Karpas-422 (cell line): ENCODE data around the gene TMIGD2. TPM values are rescaled to one million over a fixed set of nuclear protein-coding genes. Genes with fewer than 3 reads are reported as not detected.

Source experiments
- DNase-seq: peaks from one replicate; pipeline ENCODE4 v3.0.0-alpha.2; 2015
- H2AFZ ChIP-seq: fragments of 200-600 bp; sonication (generic); 2 replicates; pipeline ENCODE4 v1.6.1; 2014; ENCODE audit warnings: antibody characterized with exemption, low read length, mixed read lengths
- H3K27ac ChIP-seq: fragments of 200-600 bp; sonication (generic); 2 replicates; pipeline ENCODE4 v1.5.1; 2014; ENCODE audit warnings: mild to moderate bottlenecking, low read length, moderate library complexity
- H3K27me3 ChIP-seq: fragments of 200-600 bp; sonication (generic); 2 replicates; pipeline ENCODE4 v1.6.1; 2014; ENCODE audit warnings: low read length, mixed read lengths
- H3K36me3 ChIP-seq: fragments of 200-600 bp; sonication (generic); 2 replicates; pipeline ENCODE4 v1.6.1; 2014; ENCODE audit warnings: low read length, mixed read lengths; ENCODE audit not compliant: insufficient read depth
- H3K4me1 ChIP-seq: fragments of 200-600 bp; sonication (generic); 2 replicates; pipeline ENCODE4 v1.6.1; 2014; ENCODE audit warnings: mild to moderate bottlenecking, low read length, mixed read lengths
- H3K4me2 ChIP-seq: fragments of 200-600 bp; sonication (generic); 2 replicates; pipeline ENCODE4 v1.6.1; 2014; ENCODE audit warnings: low read length, low read depth, mild to moderate bottlenecking; ENCODE audit not compliant: poor library complexity, severe bottlenecking
- H3K4me3 ChIP-seq: fragments of 200-600 bp; sonication (generic); 2 replicates; pipeline ENCODE4 v1.5.1; 2014; ENCODE audit warnings: mild to moderate bottlenecking, antibody characterized with exemption, low read length, mixed read lengths
- H3K79me2 ChIP-seq: fragments of 200-600 bp; sonication (generic); 2 replicates; pipeline ENCODE4 v1.6.1; 2014; ENCODE audit warnings: mild to moderate bottlenecking, low read length, mixed read lengths
- H3K9ac ChIP-seq: fragments of 200-600 bp; sonication (generic); 2 replicates; pipeline ENCODE4 v1.6.0; 2014; ENCODE audit warnings: low read length
- H3K9me2 ChIP-seq: fragments of 200-600 bp; sonication (generic), shearing (Covaris generic); replicated peaks from 2 replicates; pipeline ENCODE4 v1.6.0; 2014; ENCODE audit warnings: mild to moderate bottlenecking, low read length, moderate library complexity; ENCODE audit not compliant: insufficient read depth
- H3K9me3 ChIP-seq: fragments of 300-700, 200-600 bp; sonication (generic); 2 replicates; pipeline ENCODE4 v1.6.1; 2014; ENCODE audit warnings: low read length, mixed read lengths
- H4K20me1 ChIP-seq: fragments of 200-600 bp; sonication (generic); 2 replicates; pipeline ENCODE4 v1.6.1; 2014; ENCODE audit warnings: mild to moderate bottlenecking, antibody characterized with exemption, low read length, low read depth; ENCODE audit not compliant: insufficient read depth
- total RNA-seq: library from RNA; depleted of rRNA; stranded (reverse); fragments of >200 nt; shearing (Covaris generic); gene quantifications from 2 replicates; pipeline ENCODE4 v1.2.3, GENCODE V29; 2014; ENCODE audit warnings: low replicate concordance

Gene TMIGD2
- total RNA-seq, 1 experiment from 2014 or later: not detected

DNA sequence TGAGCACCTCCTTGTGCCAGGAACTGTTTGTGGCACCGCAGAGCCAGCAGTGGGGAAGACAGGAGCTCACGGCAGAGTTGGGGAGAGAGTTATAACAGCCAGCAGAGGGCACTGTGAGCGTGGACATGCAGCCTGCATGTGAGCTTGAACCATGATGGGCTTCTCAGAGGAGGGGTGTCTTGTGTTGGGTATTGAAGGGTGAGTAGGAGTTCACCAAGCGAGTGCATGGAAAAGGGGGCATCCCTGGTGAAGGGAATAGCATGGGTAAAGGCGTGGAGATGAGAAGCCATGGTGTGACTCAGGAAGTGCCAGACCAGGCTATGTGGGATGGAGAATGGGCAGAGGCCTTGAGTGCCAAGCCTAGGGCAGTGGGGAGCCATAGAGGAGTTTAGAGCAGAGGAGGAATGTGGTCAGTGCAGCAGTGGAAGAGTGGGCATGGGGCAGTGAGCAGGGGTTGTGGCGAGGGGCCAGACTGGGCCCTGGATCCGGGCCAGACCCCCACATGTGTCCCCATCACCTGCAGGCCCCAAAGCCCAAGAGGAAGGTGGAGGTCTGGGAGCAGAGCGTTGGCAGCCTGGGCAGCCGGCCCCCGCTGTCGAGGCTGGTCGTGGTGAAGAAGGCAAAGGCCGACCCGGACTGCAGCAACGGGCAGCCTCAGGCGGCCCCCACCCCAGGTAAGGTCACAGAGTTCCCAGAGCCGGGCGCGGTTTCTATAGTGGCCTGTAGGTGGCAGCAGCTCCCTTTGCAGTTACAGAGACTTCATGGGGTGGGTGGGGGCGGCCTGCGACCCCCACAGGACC is 34.9 kb downstream of the TMIGD2 start:
- Histone ChIP-seq H3K9ac (no peak overlapping the region), H3K4me2 (no peak overlapping the region), H3K4me3 (no peak overlapping the region), H3K9me3 (no peaks in the 10 kb centered on the region), H4K20me1 (no peaks in the 10 kb centered on the region), H2AFZ (no peak overlapping the region), H3K27me3 (no peaks in the 10 kb centered on the region), H3K4me1 (no peaks in the 10 kb centered on the region), H3K79me2 (no peaks in the 10 kb centered on the region), H3K36me3 (no peaks in the 10 kb centered on the region), H3K9me2 (no peaks in the 10 kb centered on the region), H3K27ac (no peak overlapping the region)
- peak; percentile 86 for DNase-seq

DNA sequence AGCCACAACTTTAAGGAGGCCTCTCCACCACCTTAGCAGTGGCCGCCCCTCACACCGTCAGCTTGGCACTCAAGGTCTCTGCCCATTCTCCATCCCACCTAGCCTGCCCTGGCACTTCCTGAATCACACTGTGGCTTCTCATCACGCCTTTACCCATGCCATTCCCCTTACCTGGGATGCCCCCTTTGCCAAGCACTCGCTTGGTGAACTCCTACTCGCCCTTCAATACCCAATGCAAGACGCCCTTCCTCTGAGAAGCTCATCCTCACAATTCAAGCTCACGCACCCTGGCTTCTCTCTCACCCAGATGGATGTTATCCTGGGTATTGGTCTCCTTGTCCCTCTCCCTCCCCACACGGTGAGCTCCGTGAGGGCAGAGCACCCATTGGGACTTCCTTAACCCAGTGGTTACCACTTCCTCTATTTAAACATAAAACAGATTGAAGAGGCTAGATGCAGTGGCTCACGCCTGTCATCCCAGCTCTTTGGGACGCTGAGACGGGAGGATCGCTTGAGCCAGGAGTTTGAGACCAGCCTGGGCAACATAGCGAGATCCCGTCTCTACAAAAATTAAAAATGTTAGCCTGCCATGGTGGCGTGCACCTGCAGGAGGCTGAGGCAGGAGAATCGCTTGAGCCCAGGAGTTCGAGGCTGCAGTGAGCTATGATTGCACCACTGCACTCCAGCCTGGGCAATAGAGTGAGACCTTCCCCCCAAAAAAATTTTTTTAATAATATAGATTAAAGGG is 35.8 kb downstream of the TMIGD2 start:
- no peak overlapping the region for H3K27ac ChIP-seq
- no peaks in the 10 kb centered on the region for H3K27me3 ChIP-seq
- H3K9ac ChIP-seq: no peak overlapping the region
- H3K9me3 ChIP-seq: no peaks in the 10 kb centered on the region
- no peaks in the 10 kb centered on the region for H3K36me3 ChIP-seq
- no peak overlapping the region for H3K4me2 ChIP-seq
- no peak overlapping the region for H2AFZ ChIP-seq
- no peaks in the 10 kb centered on the region for H3K9me2 ChIP-seq
- H3K4me3 ChIP-seq: no peak overlapping the region
- DNase-seq: no peak
- H4K20me1 ChIP-seq: no peaks in the 10 kb centered on the region
- H3K79me2 ChIP-seq: no peaks in the 10 kb centered on the region
- H3K4me1 ChIP-seq: no peaks in the 10 kb centered on the region

DNA sequence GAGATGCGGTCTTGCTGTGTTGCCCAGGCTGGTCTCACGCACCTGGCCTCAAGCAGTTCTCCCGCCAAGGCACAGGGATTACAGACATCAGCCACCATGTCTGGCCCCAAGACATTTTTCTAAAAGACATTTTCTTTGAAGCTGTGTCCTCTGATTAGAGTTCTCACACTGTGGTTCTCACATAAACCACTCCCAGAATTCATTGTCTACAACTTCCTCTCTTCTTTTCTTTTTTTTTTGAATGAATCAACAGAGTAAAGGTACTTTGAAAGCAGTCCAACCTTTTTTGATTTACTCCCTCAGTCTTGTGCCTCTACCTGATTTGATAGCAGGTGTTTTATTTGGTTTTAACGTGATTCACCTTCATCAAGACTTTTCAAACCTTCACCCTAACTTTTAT is 37.4 kb downstream of the TMIGD2 start:
- no peaks in the 10 kb centered on the region for H4K20me1 ChIP-seq
- no peaks in the 10 kb centered on the region for H3K36me3 ChIP-seq
- no peak overlapping the region for H2AFZ ChIP-seq
- DNase-seq: no peak
- no peaks in the 10 kb centered on the region for H3K79me2 ChIP-seq
- no peaks in the 10 kb centered on the region for H3K27me3 ChIP-seq
- H3K27ac ChIP-seq: no peak overlapping the region
- no peaks in the 10 kb centered on the region for H3K9me2 ChIP-seq
- H3K9me3 ChIP-seq: no peaks in the 10 kb centered on the region
- no peak overlapping the region for H3K4me2 ChIP-seq
- no peaks in the 10 kb centered on the region for H3K4me1 ChIP-seq
- no peak overlapping the region for H3K9ac ChIP-seq
- no peak overlapping the region for H3K4me3 ChIP-seq

DNA sequence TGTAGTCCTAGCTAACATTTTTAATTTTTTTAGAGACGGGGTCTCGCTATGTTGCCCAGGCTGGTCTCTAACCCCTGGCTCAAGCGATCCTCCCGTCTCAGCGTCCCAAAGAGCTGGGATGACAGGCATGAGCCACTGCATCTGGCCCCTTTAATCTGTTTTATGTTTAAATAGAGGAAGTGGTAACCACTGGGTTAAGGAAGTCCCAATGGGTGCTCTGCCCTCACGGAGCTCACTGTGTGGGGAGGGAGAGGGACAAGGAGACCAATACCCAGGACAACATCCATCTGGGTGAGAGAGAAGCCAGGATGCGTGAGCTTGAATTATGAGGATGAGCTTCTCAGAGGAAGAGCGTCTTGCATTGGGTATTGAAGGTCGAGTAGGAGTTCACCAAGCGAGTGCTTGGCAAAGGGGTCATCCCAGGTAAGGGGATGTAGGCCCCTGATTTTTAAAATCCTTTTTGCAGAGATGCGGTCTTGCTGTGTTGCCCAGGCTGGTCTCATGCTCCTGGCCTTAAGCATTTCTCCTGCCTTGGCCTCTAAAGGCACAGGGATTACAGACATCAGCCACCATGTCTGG is 41.5 kb downstream of the TMIGD2 start:
- no peak overlapping the region for H2AFZ ChIP-seq
- H3K9me3 ChIP-seq: no peaks in the 10 kb centered on the region
- H3K4me2 ChIP-seq: no peak overlapping the region
- no peaks in the 10 kb centered on the region for H4K20me1 ChIP-seq
- no peaks in the 10 kb centered on the region for H3K4me1 ChIP-seq
- no peaks in the 10 kb centered on the region for H3K27me3 ChIP-seq
- H3K9ac ChIP-seq: no peak overlapping the region
- no peaks in the 10 kb centered on the region for H3K79me2 ChIP-seq
- no peak overlapping the region for H3K27ac ChIP-seq
- no peak overlapping the region for H3K4me3 ChIP-seq
- H3K9me2 ChIP-seq: no peaks in the 10 kb centered on the region
- DNase-seq: no peak
- peaks cover 10% of the 10 kb centered on the region for H3K36me3 ChIP-seq

GRCh38 chr19:4258181-4258580 is 44.0 kb downstream of the TMIGD2 start:
- H3K4me2 ChIP-seq: no peak overlapping the region
- no peaks in the 10 kb centered on the region for H3K4me1 ChIP-seq
- H3K9me3 ChIP-seq: no peaks in the 10 kb centered on the region; the same call in 1 of the 2 replicates
- H3K4me3 ChIP-seq: no peak overlapping the region
- no peak for DNase-seq
- no peaks in the 10 kb centered on the region for H4K20me1 ChIP-seq
- no peaks in the 10 kb centered on the region for H3K79me2 ChIP-seq
- peaks cover 23% of the 10 kb centered on the region for H3K36me3 ChIP-seq
- no peak overlapping the region for H3K27ac ChIP-seq
- H2AFZ ChIP-seq: no peak overlapping the region
- H3K9me2 ChIP-seq: no peaks in the 10 kb centered on the region
- no peaks in the 10 kb centered on the region for H3K27me3 ChIP-seq
- no peak overlapping the region for H3K9ac ChIP-seq

- no peak overlapping the region for H3K4me2 ChIP-seq
- no peak overlapping the region for H2AFZ ChIP-seq
- H3K79me2 ChIP-seq: no peaks in the 10 kb centered on the region
- no peak overlapping the region for H3K9ac ChIP-seq
- no peaks in the 10 kb centered on the region for H3K4me1 ChIP-seq
- no peak overlapping the region for H3K4me3 ChIP-seq
- peaks cover 29% of the 10 kb centered on the region for H3K36me3 ChIP-seq
- H3K9me3 ChIP-seq: no peaks in the 10 kb centered on the region; the same call in 1 of the 2 replicates
- no peak overlapping the region for H3K27ac ChIP-seq
- no peaks in the 10 kb centered on the region for H3K9me2 ChIP-seq
- H3K27me3 ChIP-seq: no peaks in the 10 kb centered on the region
- DNase-seq: no peak
- no peaks in the 10 kb centered on the region for H4K20me1 ChIP-seq
These were observed 45.2 kb downstream of the TMIGD2 start for GRCh38 chr19:4257025-4257424.

DNA sequence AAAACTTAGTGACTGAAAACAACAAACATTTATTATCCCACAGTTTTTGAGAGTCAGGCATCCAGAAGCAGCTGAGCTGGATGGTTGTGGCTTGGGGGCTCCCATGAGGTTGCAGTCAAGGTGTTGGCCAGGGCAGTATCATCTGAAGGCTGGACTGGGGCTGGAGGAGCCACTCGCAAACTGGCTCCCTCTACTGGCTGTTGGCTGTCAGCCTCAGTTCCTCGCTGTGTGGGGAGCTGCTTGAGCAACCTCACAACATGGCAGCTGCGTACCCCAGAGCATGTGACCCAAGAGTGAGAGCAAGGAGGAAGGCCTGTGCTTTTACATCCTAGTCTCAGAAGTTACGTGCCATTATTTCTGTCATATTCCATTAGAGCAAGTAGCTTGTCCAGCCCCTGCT is 45.6 kb downstream of the TMIGD2 start:
- Histone ChIP-seq H3K9me2 (no peaks in the 10 kb centered on the region), H3K4me3 (no peak overlapping the region), H4K20me1 (no peaks in the 10 kb centered on the region), H3K36me3 (peaks cover 33% of the 10 kb centered on the region), H3K4me2 (no peak overlapping the region), H3K79me2 (no peaks in the 10 kb centered on the region), H3K27me3 (no peaks in the 10 kb centered on the region), H3K4me1 (no peaks in the 10 kb centered on the region), H3K27ac (no peak overlapping the region), H2AFZ (no peak overlapping the region), H3K9ac (no peak overlapping the region), H3K9me3 (no peaks in the 10 kb centered on the region; the same call in 1 of the 2 replicates)
- DNase-seq: peak; percentile 47
